ENCODE results near the gene VSIG8. TPM values are rescaled to one million over a fixed set of nuclear protein-coding genes. Genes with fewer than 3 reads are reported as not detected.
A peak's percentile ranks its signal among the peaks of the same experiment; 100 is the strongest.

Gene VSIG8
- total and polyA plus RNA-seq, 2 of the 4 experiments (the other 2 are of a cell fraction) = not detected

- Histone ChIP-seq H3K9me3 (ENCODE audit: control insufficient read depth, insufficient read depth, low read length) (no peaks in the 10 kb centered on the region), H3K36me3 (ENCODE audit: control insufficient read depth, insufficient read depth, low read length) (no peaks in the 10 kb centered on the region), H3K79me1 (ENCODE audit: low read depth in 1 of 2, low read length in 2 of 2) (no peaks in the 10 kb centered on the region), H4K20me1 (ENCODE audit: insufficient read depth, low read length) (0 out of 2 replicates have a peak, but pooled peaks cover 3% of the 10 kb centered on the region), H3K4me1 (ENCODE audit: control insufficient read depth, insufficient read depth, low read length) (peaks cover 9% of the 10 kb centered on the region; the same call in 1 of the 2 replicates), H3K4me3 (ENCODE audit: insufficient read depth, low read depth, low read length) (no peak overlapping the region), H2BK5ac (ENCODE audit: low read depth, low read length, poor library complexity, severe bottlenecking) (no peak overlapping the region), H3K9ac (ENCODE audit: low read depth, low read length) (no peak overlapping the region), H3K27ac (ENCODE audit: insufficient read depth, low read length) (no peak overlapping the region), H3K14ac (replicated peaks; ENCODE audit: low read depth, low read length) (0 out of 2 replicates have a peak overlapping the region, but pooled peaks have one; percentile 7), H3K27me3 (ENCODE audit: control insufficient read depth, insufficient read depth, low read length) (no peaks in the 10 kb centered on the region), H4K8ac (ENCODE audit: low read depth in 2 of 2, low read length in 2 of 2) (no peak overlapping the region), H2BK15ac (ENCODE audit: low read depth, low read length) (no peak overlapping the region), H3K4me2 (ENCODE audit: low read depth, low read length) (no peak overlapping the region; the same call in 1 of the 2 replicates), H3K9me1 (ENCODE audit: insufficient read depth, low read length) (no peaks in the 10 kb centered on the region), H4K5ac (ENCODE audit: low read depth, low read length) (no peak overlapping the region), H2AFZ (replicated peaks; ENCODE audit: low read length, poor library complexity) (no peak overlapping the region), H2BK120ac (ENCODE audit: low read depth, low read length) (no peak overlapping the region), H3K4ac (ENCODE audit: low read depth, low read length) (no peak overlapping the region), H3K56ac (ENCODE audit: extremely low read depth, insufficient read depth, low read length) (no peak overlapping the region), H2AK9ac (replicated peaks; ENCODE audit: low read depth, low read length, poor library complexity) (no peak overlapping the region), H3K23ac (ENCODE audit: low read depth, low read length) (no peak overlapping the region; the same call in 1 of the 2 replicates), H4K91ac (ENCODE audit: insufficient read depth, low read depth, low read length) (no peak overlapping the region), H2AK5ac (ENCODE audit: low read depth, low read length) (0 out of 2 replicates have a peak overlapping the region, but pooled peaks have one; percentile 4), H2BK20ac (ENCODE audit: low read depth, low read length) (no peak overlapping the region), H3K18ac (ENCODE audit: low read depth, low read length) (0 out of 2 replicates have a peak overlapping the region, but pooled peaks have one; percentile 36)
- BruUV-seq (replicated peaks) = no TSS peak
- CTCF ChIA-PET = interaction anchor here (0.8 to 9.2 kb wide), 5 partner anchors 16 to 119 kb away, joined by 3 to 150 read pairs (median 5); no protein-coding TSS in a partner anchor
- DNase-seq (no peak), ATAC-seq (ENCODE audit: low read depth) (peak; percentile 36)
- POLR2A ChIA-PET (ENCODE audit: unreplicated experiment) = no interaction called here
- 52% methylated on average over 2 of the region's 6 CpGs; no CpG with 5 or more reads in 1 of the 2 experiments for WGBS, 2 experiments (ENCODE audit: extremely low coverage in 2 of 2, insufficient read length in 1 of 2)
- intact Hi-C loops (cut with micrococcal nuclease) (no loop called here), in situ Hi-C loops (cut with MboI; ENCODE audit: low sequenced_read_pairs) (loop anchor here (25.0 kb wide), 1 partner anchor 684 kb away; the partner anchor contains the start of gene ACKR1), dilution Hi-C loops (cut with HindIII; ENCODE audit: low sequenced_read_pairs, unreplicated experiment) (loop anchor here (25.0 kb wide), 1 partner anchor 109 kb away; the partner anchor contains the start of gene DUSP23)
- no peak for TF ChIP-seq BHLHE40 (IDR thresholded peaks at IDR 0.05; ENCODE audit: low read depth, low read length)
- no peak for TF ChIP-seq RCOR1 (IDR thresholded peaks at IDR 0.05; ENCODE audit: insufficient replicate concordance, low read length)
- TF ChIP-seq CTCF (conservative IDR thresholded peaks at IDR 0.05; ENCODE audit: low read depth, low read length) = no peak
- TF ChIP-seq RFX5 (IDR thresholded peaks at IDR 0.05; ENCODE audit: low read depth, low read length) = no peak
- TF ChIP-seq ELK1 (IDR thresholded peaks at IDR 0.05; ENCODE audit: borderline replicate concordance, low read depth, low read length) = no peak
- no peak for TF ChIP-seq FOS (IDR thresholded peaks at IDR 0.05; ENCODE audit: low read depth, low read length)
- TF ChIP-seq POLR2A (IDR thresholded peaks at IDR 0.05; ENCODE audit: low read depth, low read length) = no peak
- TF ChIP-seq NFE2L2 (IDR thresholded peaks at IDR 0.05; ENCODE audit: low read depth, low read length) = no peak
- TF ChIP-seq CHD1 (IDR thresholded peaks at IDR 0.05; ENCODE audit: low read depth, low read length) = no peak
These were observed 33.5 kb upstream of the VSIG8 start for GRCh38 chr1:159895836-159896545.

Measured in IMR-90 (cell line).